K562 (cell line): ENCODE measurements around the gene KEL.

Source experiments
- BRCA1 ChIP-seq, 2 experiments: fragments of 450-650 bp in 1 of 2; sonication (generic) in 1 of 2; formaldehyde crosslinking in 1 of 2; IDR thresholded peaks; 2 replicates each; pipeline versions ENCODE4 v1.5.0 to v1.6.1; 2017 to 2020; ENCODE audit warnings: mild to moderate bottlenecking in 1 of 2, missing genetic modification reagents in 1 of 2
- CBX1 ChIP-seq: sonication (generic); IDR thresholded peaks from 2 replicates; pipeline ENCODE4 v1.6.1; 2016; ENCODE audit warnings: antibody characterized with exemption, low read depth, mild to moderate bottlenecking
- CREB1 ChIP-seq, 2 experiments: sonication (generic) in 1 of 2; formaldehyde crosslinking in 1 of 2; IDR thresholded peaks; 2 replicates each; pipeline versions ENCODE4 v1.6.1 to v1.8.0; 2012 to 2022; ENCODE audit warnings: inconsistent platforms in 1 of 2, mild to moderate bottlenecking in 1 of 2, missing genetic modification reagents in 1 of 2, moderate library complexity in 1 of 2
- CTCF ChIP-seq, 3 experiments: IDR thresholded peaks in 2 of 3; conservative IDR thresholded peaks in 1 of 3; 2 replicates each; pipeline ENCODE4 v1.5.1; 2011 to 2012; ENCODE audit warnings: low read length in 3 of 3, mild to moderate bottlenecking in 3 of 3, control low read depth in 2 of 3, improper control_type of control experiment in 1 of 3, inconsistent platforms in 1 of 3, low read depth in 1 of 3, mixed read lengths in 1 of 3, moderate library complexity in 1 of 3; ENCODE audit not compliant: insufficient read depth in 2 of 3
- NCOA4 ChIP-seq: fragments of 450-650 bp; IDR thresholded peaks from 2 replicates; pipeline ENCODE4 v1.6.1; 2018; ENCODE audit warnings: mild to moderate bottlenecking; ENCODE audit not compliant: partially characterized antibody
- POLR2AphosphoS5 ChIP-seq: IDR thresholded peaks from 2 replicates; pipeline ENCODE4 v1.6.1; 2011; ENCODE audit warnings: mild to moderate bottlenecking, low read depth, low read length, moderate library complexity; ENCODE audit not compliant: control insufficient read depth, insufficient read depth
- RAD51 ChIP-seq: fragments of 450-650 bp; IDR thresholded peaks from 2 replicates; pipeline ENCODE4 v1.7.1; 2016; ENCODE audit warnings: low read depth, mild to moderate bottlenecking, borderline replicate concordance
- RBFOX2 ChIP-seq: fragments of 200-400 bp; formaldehyde crosslinking; IDR thresholded peaks from 2 replicates; pipeline ENCODE4 v1.6.1; 2017; ENCODE audit warnings: low read depth, mild to moderate bottlenecking, low read length, moderate library complexity
- SP2 ChIP-seq: IDR thresholded peaks from 2 replicates; pipeline ENCODE4 v1.6.1; 2011; ENCODE audit warnings: mild to moderate bottlenecking, low read depth, low read length, moderate library complexity; ENCODE audit not compliant: poor library complexity, severe bottlenecking; ENCODE audit errors: extremely low read depth
- SRSF1 ChIP-seq: fragments of 200-400 bp; formaldehyde crosslinking; IDR thresholded peaks from 2 replicates; pipeline ENCODE4 v1.6.1; 2017; ENCODE audit warnings: mild to moderate bottlenecking, low read depth, low read length, moderate library complexity
- YY1 ChIP-seq, 3 experiments: IDR thresholded peaks; 2 replicates each; pipeline ENCODE4 v1.6.1; 2011; ENCODE audit warnings: low read length in 2 of 3, mild to moderate bottlenecking in 2 of 3, moderate library complexity in 2 of 3, borderline replicate concordance in 1 of 3, control low read depth in 1 of 3, low read depth in 1 of 3; ENCODE audit not compliant: insufficient read depth in 3 of 3, insufficient replicate concordance in 2 of 3, control insufficient read depth in 1 of 3, insufficient read length in 1 of 3; ENCODE audit errors: extremely low read depth in 1 of 3
- ZBTB33 ChIP-seq: sonication (generic); formaldehyde crosslinking; IDR thresholded peaks from 2 replicates; pipeline ENCODE4 v1.8.1; 2023; ENCODE audit warnings: mild to moderate bottlenecking, missing genetic modification reagents
- ZNF512 ChIP-seq: IDR thresholded peaks from 2 replicates; pipeline ENCODE4 v1.6.1; 2016; ENCODE audit warnings: missing genetic modification characterization, missing compliant biosample characterization

- TF ChIP-seq ZBTB33: no peak
- TF ChIP-seq ZNF512: no peak
- TF ChIP-seq CREB1 (IDR thresholded peaks at IDR 0.05): no peak
- no peak for TF ChIP-seq CREB1 (CRISPR knock-in tag; IDR thresholded peaks at IDR 0.05)
- TF ChIP-seq CBX1: no peak
- TF ChIP-seq SRSF1: no peak
- no peak for TF ChIP-seq SP2
- TF ChIP-seq BRCA1 (IDR thresholded peaks at IDR 0.05): no peak
- no peak for TF ChIP-seq BRCA1 (CRISPR knock-in tag; IDR thresholded peaks at IDR 0.05)
- no peak for TF ChIP-seq CTCF (IDR thresholded peaks at IDR 0.05 in 2 of 3, conservative IDR thresholded peaks at IDR 0.05 in 1 of 3; ENCODE audit: insufficient read depth in 2 of 3, low read depth in 1 of 3, low read length in 3 of 3)
- no peak for TF ChIP-seq RAD51
- no peak for TF ChIP-seq NCOA4
- TF ChIP-seq YY1 (IDR thresholded peaks at IDR 0.05; ENCODE audit: borderline replicate concordance in 1 of 3, control insufficient read depth in 1 of 3, extremely low read depth in 1 of 3, insufficient read depth in 3 of 3, insufficient read length in 1 of 3, insufficient replicate concordance in 2 of 3, low read depth in 1 of 3, low read length in 2 of 3): no peak
- TF ChIP-seq POLR2AphosphoS5: no peak
- TF ChIP-seq RBFOX2: no peak
Measured at GRCh38 chr7:142961595-142961972, 579 bp downstream of the KEL start.
